Left ventricle myocardium inferior (tissue), 1 donor: ENCODE results near the gene BTBD9. TPM values are rescaled to one million over a fixed set of nuclear protein-coding genes. Genes with fewer than 3 reads are reported as not detected.

ENCODE experiments used
- DNase-seq: peaks from one replicate; pipeline ENCODE4 v3.0.0-alpha.2; 2020
- H3K27ac ChIP-seq: fragments of 200-600 bp; replicated peaks from 2 replicates; pipeline ENCODE4 v1.8.0; 2021
- H3K27me3 ChIP-seq: fragments of 200-600 bp; 2 replicates; pipeline ENCODE4 v1.8.0; 2021; ENCODE audit warnings: low read depth
- H3K36me3 ChIP-seq: fragments of 200-600 bp; 2 replicates; pipeline ENCODE4 v1.8.0; 2021
- H3K4me1 ChIP-seq: fragments of 200-600 bp; 2 replicates; pipeline ENCODE4 v1.8.0; 2021
- H3K4me3 ChIP-seq: fragments of 200-600 bp; 2 replicates; pipeline ENCODE4 v1.8.0; 2021; ENCODE audit warnings: mild to moderate bottlenecking, moderate library complexity
- H3K9me3 ChIP-seq: fragments of 200-600 bp; replicated peaks from 2 replicates; pipeline ENCODE4 v1.8.0; 2021
- CTCF ChIP-seq: fragments of 200-600 bp; IDR thresholded peaks from 2 replicates; pipeline ENCODE4 v1.8.0; 2021; ENCODE audit warnings: antibody characterized with exemption, mild to moderate bottlenecking, borderline replicate concordance
- intact Hi-C: fragments of 100-400 bp; cut with micrococcal nuclease; formaldehyde crosslinking; loops from one replicate; pipeline ENCODE4 v1.11.0; 2022
- total RNA-seq: library from RNA; stranded (reverse); fragmentation: NEBNext Ultra II Directional; extraction: Animal tissue kit (Norgen Biotek cat#: 25700); gene quantifications from one replicate; pipeline ENCODE4 v1.2.1, GENCODE V29; 2021
- donor health status: DM: no; HTN: yes; CAD: no; lungs with severe emphysema.

BTBD9 gene
- total RNA-seq, 1 donor from 2014 or later: 16.5 TPM

GRCh38 chr6:38146021-38146733 is 493.6 kb downstream of the BTBD9 start:
- H3K4me1 ChIP-seq: peaks cover 41% of the 10 kb centered on the region
- H3K27ac ChIP-seq: no peak overlapping the region
- H3K27me3 ChIP-seq: no peaks in the 10 kb centered on the region
- H3K36me3 ChIP-seq: peaks cover 3% of the 10 kb centered on the region
- no peak for TF ChIP-seq CTCF
- no peaks in the 10 kb centered on the region for H3K9me3 ChIP-seq
- no peak overlapping the region for H3K4me3 ChIP-seq
- no peak for DNase-seq
- intact Hi-C loops: no loop called here

GRCh38 chr6:38144365-38144945 is 495.3 kb downstream of the BTBD9 start:
- Histone ChIP-seq H3K27me3 (no peaks in the 10 kb centered on the region), H3K36me3 (peaks cover 3% of the 10 kb centered on the region), H3K27ac (no peak overlapping the region), H3K4me3 (no peak overlapping the region), H3K4me1 (peaks cover 42% of the 10 kb centered on the region), H3K9me3 (no peaks in the 10 kb centered on the region)
- TF ChIP-seq CTCF: no peak
- intact Hi-C loops: no loop called here
- DNase-seq: no peak

GRCh38 chr6:38143191-38144150 is 496.3 kb downstream of the BTBD9 start:
- intact Hi-C loops: no loop called here
- no peak overlapping the region for H3K27ac ChIP-seq
- no peak overlapping the region for H3K4me3 ChIP-seq
- H3K4me1 ChIP-seq: peaks cover 34% of the 10 kb centered on the region
- no peak for DNase-seq
- H3K27me3 ChIP-seq: no peaks in the 10 kb centered on the region
- peaks cover 3% of the 10 kb centered on the region for H3K36me3 ChIP-seq
- no peak for TF ChIP-seq CTCF
- no peaks in the 10 kb centered on the region for H3K9me3 ChIP-seq

- H3K27ac ChIP-seq: no peak overlapping the region
These were observed 497.4 kb downstream of the BTBD9 start for GRCh38 chr6:38142178-38142902.

More at GRCh38 chr6:38142178-38142902, 497.4 kb downstream of the BTBD9 start:
- Histone ChIP-seq H3K27me3 (no peaks in the 10 kb centered on the region), H3K4me3 (no peak overlapping the region), H3K9me3 (no peaks in the 10 kb centered on the region), H3K4me1 (peaks cover 30% of the 10 kb centered on the region), H3K36me3 (peaks cover 3% of the 10 kb centered on the region)
- intact Hi-C loops: no loop called here
- no peak for DNase-seq
- no peak for TF ChIP-seq CTCF
